H54 (cell line): ENCODE results near the gene EPB41L4B.
"Not testable (repeated sequence)": the region's sequence is repeated elsewhere in the genome, so short reads cannot be mapped to it uniquely, and the experiment has no call there.

Experiments used
- DNase-seq: peaks from one replicate; pipeline ENCODE4 v3.0.0; 2011; ENCODE audit warnings: low spot score, mixed read lengths; ENCODE audit not compliant: insufficient read length
- FAIRE-seq: peaks from 3 replicates; lab custom pipeline; 2011; peaks lifted over from hg19 to GRCh38; lab: Jason Lieb, UNC
- POLR2A ChIP-seq: IDR thresholded peaks from 2 replicates; pipeline ENCODE4 v1.6.1; 2011; ENCODE audit warnings: low read depth, mild to moderate bottlenecking, low read length

The EPB41L4B gene

GRCh38 chr9:109301012-109301411 is 19.8 kb downstream of the EPB41L4B start:
- TF ChIP-seq POLR2A, result no peak
- no peak for DNase-seq
- FAIRE-seq, result no peak

GRCh38 chr9:109299891-109300290 is 21.0 kb downstream of the EPB41L4B start:
- FAIRE-seq, result no peak
- no peak for DNase-seq
- no peak for TF ChIP-seq POLR2A

GRCh38 chr9:109297899-109298298 is 23.0 kb downstream of the EPB41L4B start:
- FAIRE-seq (peak; percentile 84), DNase-seq (peak; percentile 75)
- TF ChIP-seq POLR2A, result no peak

GRCh38 chr9:109295221-109296130 is 25.4 kb downstream of the EPB41L4B start:
- DNase-seq, result no peak
- FAIRE-seq, result no peak
- no peak for TF ChIP-seq POLR2A

- no peak for FAIRE-seq
- TF ChIP-seq POLR2A, result no peak
Measured at GRCh38 chr9:109290385-109290784, 30.5 kb downstream of the EPB41L4B start.

GRCh38 chr9:109289931-109290330 is 30.9 kb downstream of the EPB41L4B start:
- FAIRE-seq (no peak), DNase-seq (no peak)
- TF ChIP-seq POLR2A, result no peak

More at GRCh38 chr9:109290385-109290784, 30.5 kb downstream of the EPB41L4B start:
- DNase-seq, result no peak

- no peak for FAIRE-seq
- TF ChIP-seq POLR2A, result no peak
- no peak for DNase-seq
Measured at GRCh38 chr9:109289186-109289585, 31.7 kb downstream of the EPB41L4B start.

- TF ChIP-seq POLR2A, result no peak
- DNase-seq (no peak), FAIRE-seq (no peak)
Measured at GRCh38 chr9:109286981-109287380, 33.9 kb downstream of the EPB41L4B start.

- DNase-seq, result peak; percentile 89
Measured at GRCh38 chr9:109286571-109286977, 34.3 kb downstream of the EPB41L4B start.

GRCh38 chr9:109283672-109284071 is 37.2 kb downstream of the EPB41L4B start:
- FAIRE-seq, DNase-seq: not testable (repeated sequence)

More at GRCh38 chr9:109286571-109286977, 34.3 kb downstream of the EPB41L4B start:
- peak; percentile 94 for FAIRE-seq
- TF ChIP-seq POLR2A, result no peak

- DNase-seq, result no peak
- TF ChIP-seq POLR2A, result no peak
- no peak for FAIRE-seq
Measured at GRCh38 chr9:109283012-109283411, 37.8 kb downstream of the EPB41L4B start.

- no peak for TF ChIP-seq POLR2A
- DNase-seq (no peak), FAIRE-seq (no peak)
Measured at GRCh38 chr9:109282302-109282701, 38.6 kb downstream of the EPB41L4B start.

- DNase-seq (no peak), FAIRE-seq (no peak)
- TF ChIP-seq POLR2A, result no peak
Measured at GRCh38 chr9:109281518-109281917, 39.3 kb downstream of the EPB41L4B start.

GRCh38 chr9:109278848-109279247 is 42.0 kb downstream of the EPB41L4B start:
- DNase-seq (no peak), FAIRE-seq (no peak)
- TF ChIP-seq POLR2A, result no peak

GRCh38 chr9:109278216-109278615 is 42.6 kb downstream of the EPB41L4B start:
- no peak for TF ChIP-seq POLR2A
- no peak for DNase-seq
- no peak for FAIRE-seq
